ENCODE data around the gene ABCD1.
"Not testable (repeated sequence)": the region's sequence is repeated elsewhere in the genome, so short reads cannot be mapped to it uniquely, and the experiment has no call there.

Gene ABCD1

GRCh38 chrX:153736071-153736820, 11.6 kb downstream of the ABCD1 start:
- no peak for DNase-seq

- no peak for DNase-seq
Measured at GRCh38 chrX:153736871-153737441, 12.3 kb downstream of the ABCD1 start.

- DNase-seq: no peak
Measured at GRCh38 chrX:153738056-153738605, 13.5 kb downstream of the ABCD1 start.

- peak; percentile 17 to 25 for DNase-seq
Measured at GRCh38 chrX:153739754-153740486, 15.3 kb downstream of the ABCD1 start.

- no peak for DNase-seq
Measured at GRCh38 chrX:153740631-153741222, 16.1 kb downstream of the ABCD1 start.

GRCh38 chrX:153741446-153741845, 16.8 kb downstream of the ABCD1 start:
- no peak for DNase-seq

- not testable (repeated sequence) for DNase-seq
Measured at GRCh38 chrX:153742111-153742510, 17.5 kb downstream of the ABCD1 start.

- not testable (repeated sequence) for DNase-seq
Measured at GRCh38 chrX:153742796-153743467, 18.3 kb downstream of the ABCD1 start.

- not testable (repeated sequence) for DNase-seq
Measured at GRCh38 chrX:153743468-153744209, 19.0 kb downstream of the ABCD1 start.

GRCh38 chrX:153744210-153745066, 19.8 kb downstream of the ABCD1 start:
- no peak for DNase-seq

- DNase-seq: not testable (repeated sequence)
Measured at GRCh38 chrX:153745067-153745433, 20.4 kb downstream of the ABCD1 start.

- no peak for DNase-seq
Measured at GRCh38 chrX:153746359-153746758, 21.7 kb downstream of the ABCD1 start.

- not testable (repeated sequence) for DNase-seq
Measured at GRCh38 chrX:153746991-153747390, 22.3 kb downstream of the ABCD1 start.

- DNase-seq: not testable (repeated sequence)
Measured at GRCh38 chrX:153749017-153749416, 24.4 kb downstream of the ABCD1 start.

GRCh38 chrX:153750127-153750774, 25.6 kb downstream of the ABCD1 start:
- no peak for DNase-seq

GRCh38 chrX:153755136-153755535, 30.5 kb downstream of the ABCD1 start:
- DNase-seq: no peak

GRCh38 chrX:153761863-153762262, 37.2 kb downstream of the ABCD1 start:
- no peak for DNase-seq

GRCh38 chrX:153762626-153763173, 38.0 kb downstream of the ABCD1 start:
- no peak for DNase-seq

- no peak for DNase-seq
Measured at GRCh38 chrX:153763298-153763932, 38.8 kb downstream of the ABCD1 start.
